A549 (cell line): Measurements from ENCODE around the gene CALML4.

Source experiments
- CTCF ChIP-seq: fragments of >200 bp; sonication (Bioruptor Twin); formaldehyde crosslinking; IDR thresholded peaks from 3 replicates; pipeline ENCODE4 v1.5.1; 2016
- HDAC2 ChIP-seq: fragments of 200-600 bp; sonication (generic); IDR thresholded peaks from 2 replicates; pipeline ENCODE4 v1.6.1; 2016
- KDM1A ChIP-seq: fragments of 200-600 bp; sonication (generic); IDR thresholded peaks from 2 replicates; pipeline ENCODE4 v1.6.1; 2016; ENCODE audit warnings: low read depth, mild to moderate bottlenecking
- ZFP36 ChIP-seq: fragments of 450-650 bp; IDR thresholded peaks from 2 replicates; pipeline ENCODE4 v1.6.1; 2014; ENCODE audit warnings: borderline replicate concordance; ENCODE audit not compliant: partially characterized antibody

GRCh38 chr15:68214838-68215254 lies 9.7 kb upstream of the CALML4 start:
- TF ChIP-seq CTCF (no peak), KDM1A (no peak), ZFP36 (no peak), HDAC2 (no peak)
